ENCODE measurements around the gene ARMC9.

DNA sequence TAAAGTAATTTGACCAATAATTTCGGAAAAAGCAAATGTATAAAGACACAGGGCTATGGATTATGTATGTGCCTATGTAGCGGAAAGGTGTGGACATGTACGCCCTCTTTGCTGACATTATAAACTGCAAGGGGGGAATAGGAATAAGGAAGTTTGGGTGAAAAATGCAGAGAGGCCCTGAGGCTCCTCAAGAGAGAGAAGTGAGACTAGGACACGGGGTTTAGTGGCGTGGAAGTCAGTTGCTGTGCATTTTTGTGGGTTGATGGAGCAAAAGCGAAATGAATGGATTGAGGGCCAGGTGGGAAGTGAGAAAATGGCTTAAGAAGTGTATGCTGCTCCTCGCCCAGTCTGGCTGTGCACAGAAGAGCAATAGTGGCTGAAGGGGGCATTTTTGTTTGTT lies 100.8 kb downstream of the ARMC9 start:
- TF ChIP-seq, protein P1, sequence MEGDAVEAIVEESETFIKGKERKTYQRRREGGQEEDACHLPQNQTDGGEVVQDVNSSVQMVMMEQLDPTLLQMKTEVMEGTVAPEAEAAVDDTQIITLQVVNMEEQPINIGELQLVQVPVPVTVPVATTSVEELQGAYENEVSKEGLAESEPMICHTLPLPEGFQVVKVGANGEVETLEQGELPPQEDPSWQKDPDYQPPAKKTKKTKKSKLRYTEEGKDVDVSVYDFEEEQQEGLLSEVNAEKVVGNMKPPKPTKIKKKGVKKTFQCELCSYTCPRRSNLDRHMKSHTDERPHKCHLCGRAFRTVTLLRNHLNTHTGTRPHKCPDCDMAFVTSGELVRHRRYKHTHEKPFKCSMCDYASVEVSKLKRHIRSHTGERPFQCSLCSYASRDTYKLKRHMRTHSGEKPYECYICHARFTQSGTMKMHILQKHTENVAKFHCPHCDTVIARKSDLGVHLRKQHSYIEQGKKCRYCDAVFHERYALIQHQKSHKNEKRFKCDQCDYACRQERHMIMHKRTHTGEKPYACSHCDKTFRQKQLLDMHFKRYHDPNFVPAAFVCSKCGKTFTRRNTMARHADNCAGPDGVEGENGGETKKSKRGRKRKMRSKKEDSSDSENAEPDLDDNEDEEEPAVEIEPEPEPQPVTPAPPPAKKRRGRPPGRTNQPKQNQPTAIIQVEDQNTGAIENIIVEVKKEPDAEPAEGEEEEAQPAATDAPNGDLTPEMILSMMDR (IDR thresholded peaks at IDR 0.05) = no peak
- no peak for TF ChIP-seq POLR2A (IDR thresholded peaks at IDR 0.05)

Measured in lower leg skin (tissue), 3 donors.